GM19372 (cell line): ENCODE measurements around the gene ZNF581.

Experiments used
- ATAC-seq: cut with Tn5 transposase; IDR thresholded peaks from one replicate; pipeline ENCODE4 v1.9.1; 2021; ENCODE audit warnings: mild to moderate bottlenecking, low read depth, moderate library complexity; ENCODE audit not compliant: unreplicated experiment

The ZNF581 gene, protein sequence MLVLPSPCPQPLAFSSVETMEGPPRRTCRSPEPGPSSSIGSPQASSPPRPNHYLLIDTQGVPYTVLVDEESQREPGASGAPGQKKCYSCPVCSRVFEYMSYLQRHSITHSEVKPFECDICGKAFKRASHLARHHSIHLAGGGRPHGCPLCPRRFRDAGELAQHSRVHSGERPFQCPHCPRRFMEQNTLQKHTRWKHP

DNA sequence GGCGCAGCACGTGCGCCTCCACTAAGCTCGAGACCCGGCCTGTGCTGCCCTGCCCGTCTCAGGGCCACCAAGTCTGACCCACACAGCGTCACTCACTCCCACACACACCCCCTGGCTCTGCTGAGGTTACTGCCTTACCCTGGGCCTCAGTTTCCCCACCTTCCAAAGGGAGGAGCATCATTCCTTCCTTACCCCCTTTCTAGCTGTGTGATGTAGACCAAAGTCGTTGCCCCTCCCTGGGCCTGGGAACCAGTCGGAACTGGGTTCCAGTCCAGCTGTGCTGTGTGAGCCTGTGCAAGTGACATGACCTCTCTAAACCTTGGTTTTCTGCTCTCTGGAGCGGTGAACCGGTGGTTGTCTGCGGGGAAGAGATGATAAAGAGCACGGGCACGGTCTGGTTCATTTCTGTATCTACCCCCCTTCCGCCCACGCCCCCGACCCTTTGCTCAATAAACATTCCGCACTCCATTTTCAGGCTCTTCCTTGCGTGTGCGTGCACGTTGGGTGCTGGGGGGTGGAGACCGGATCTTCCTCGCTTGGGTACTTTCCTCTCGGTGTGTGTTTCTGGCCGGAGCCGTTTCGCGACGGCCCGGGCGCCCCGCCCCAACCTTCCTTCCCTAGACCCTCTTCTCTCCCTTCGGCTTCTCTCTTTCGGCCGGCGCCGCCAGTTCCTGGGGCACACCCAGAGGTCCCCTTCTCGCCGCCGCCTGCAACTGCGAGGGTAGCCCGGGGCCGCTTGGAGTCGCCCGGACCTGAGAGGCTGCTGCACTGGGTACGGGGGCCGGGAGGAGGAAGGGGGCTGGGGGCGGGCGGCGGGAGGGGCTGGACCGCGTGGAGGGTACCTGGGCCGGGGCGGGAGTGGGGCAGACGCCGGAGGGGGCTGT lies at the start of gene ZNF581:
Gene ZNF581 (plus strand): TSS at position 647 of the 884 bp plus-strand sequence. CDS start 923 bp downstream, outside the sequence.
- no peak for ATAC-seq

DNA sequence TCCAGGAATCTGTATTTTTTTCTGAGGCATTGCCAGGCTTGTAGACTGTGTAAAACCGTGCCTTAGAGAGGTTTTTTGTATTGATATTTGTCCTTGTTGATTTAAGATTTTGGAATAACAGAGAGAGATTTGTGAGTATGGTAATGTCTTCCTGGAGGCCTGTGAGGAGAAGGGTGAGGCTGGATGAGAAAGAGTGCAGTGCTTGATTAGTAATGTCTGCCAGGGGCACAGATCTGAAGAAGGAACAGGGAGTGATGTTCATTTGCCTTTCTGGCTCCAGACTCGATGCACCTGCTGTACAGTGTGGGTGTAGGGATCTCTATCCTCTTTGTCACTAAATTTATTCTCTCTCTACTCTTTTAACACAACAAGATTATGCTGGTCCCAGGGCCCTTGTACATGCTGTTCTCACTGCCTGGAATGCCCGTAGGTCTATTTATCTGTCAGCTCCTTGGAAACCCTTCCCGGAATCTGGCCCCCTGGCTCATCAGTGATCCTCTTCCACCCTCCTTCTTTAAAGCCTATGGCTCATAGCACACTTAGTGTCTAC lies 48.4 kb upstream of the ZNF581 start:
- ATAC-seq, result no peak

DNA sequence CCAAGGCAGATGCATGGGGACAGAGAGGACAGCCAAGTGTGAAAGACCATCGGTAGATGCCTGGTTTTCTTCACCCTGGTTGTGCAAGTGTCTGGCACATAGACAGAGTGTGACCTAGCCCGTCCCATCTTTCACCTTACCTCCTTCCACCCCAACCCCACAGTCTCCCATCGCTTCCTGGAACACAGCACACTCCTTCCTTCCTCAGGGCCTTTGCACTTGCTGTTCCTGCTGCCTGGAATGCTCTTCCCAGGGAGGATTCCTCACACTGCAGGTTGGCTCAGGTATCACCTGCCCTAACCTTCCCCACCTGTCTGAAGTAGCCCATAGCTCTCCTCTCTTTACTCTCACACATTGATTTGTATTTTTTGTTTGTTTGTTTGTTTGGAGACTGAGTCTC lies 47.1 kb upstream of the ZNF581 start:
- ATAC-seq, result no peak

DNA sequence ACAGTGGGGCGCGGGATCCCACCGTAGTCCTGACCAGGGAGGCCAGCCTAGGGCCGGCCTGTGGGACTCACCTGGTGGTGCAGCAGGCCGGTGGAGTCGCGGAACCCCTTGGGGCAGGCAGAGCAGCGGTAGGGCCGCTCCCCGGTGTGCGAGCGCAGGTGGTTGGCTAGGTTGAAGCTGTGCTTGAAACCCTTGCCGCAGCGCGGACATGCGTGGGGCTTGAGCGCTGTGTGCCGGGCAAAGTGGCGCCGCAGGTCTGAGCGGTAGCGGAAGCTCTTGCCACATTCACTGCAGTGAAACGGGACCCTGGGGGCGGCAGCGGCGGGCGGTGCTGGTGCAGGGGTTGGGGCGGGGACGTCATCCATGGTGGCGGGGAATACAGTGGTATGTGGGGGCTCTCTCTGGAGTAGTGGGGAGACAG lies 45.9 kb upstream of the ZNF581 start:
- no peak for ATAC-seq

DNA sequence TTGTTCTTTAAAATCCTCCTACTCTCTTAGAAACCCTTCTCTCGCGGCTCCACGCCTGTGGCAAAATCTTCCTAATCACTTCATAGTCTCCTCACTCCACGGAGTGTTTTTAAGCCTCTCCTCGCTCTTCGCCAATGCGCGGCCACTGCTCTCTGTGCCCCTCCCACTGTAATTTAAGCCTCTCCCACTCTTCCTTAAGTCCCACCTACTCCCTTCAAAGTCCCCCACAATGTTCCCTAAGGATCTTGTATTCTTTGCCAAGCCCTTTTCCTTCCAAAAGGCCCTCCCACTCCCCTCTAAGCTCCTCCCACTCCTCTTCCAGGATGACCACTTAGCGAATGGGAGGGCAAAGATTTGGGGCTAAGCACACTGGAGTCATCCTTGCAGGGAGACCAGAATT lies 45.4 kb upstream of the ZNF581 start:
- no peak for ATAC-seq

DNA sequence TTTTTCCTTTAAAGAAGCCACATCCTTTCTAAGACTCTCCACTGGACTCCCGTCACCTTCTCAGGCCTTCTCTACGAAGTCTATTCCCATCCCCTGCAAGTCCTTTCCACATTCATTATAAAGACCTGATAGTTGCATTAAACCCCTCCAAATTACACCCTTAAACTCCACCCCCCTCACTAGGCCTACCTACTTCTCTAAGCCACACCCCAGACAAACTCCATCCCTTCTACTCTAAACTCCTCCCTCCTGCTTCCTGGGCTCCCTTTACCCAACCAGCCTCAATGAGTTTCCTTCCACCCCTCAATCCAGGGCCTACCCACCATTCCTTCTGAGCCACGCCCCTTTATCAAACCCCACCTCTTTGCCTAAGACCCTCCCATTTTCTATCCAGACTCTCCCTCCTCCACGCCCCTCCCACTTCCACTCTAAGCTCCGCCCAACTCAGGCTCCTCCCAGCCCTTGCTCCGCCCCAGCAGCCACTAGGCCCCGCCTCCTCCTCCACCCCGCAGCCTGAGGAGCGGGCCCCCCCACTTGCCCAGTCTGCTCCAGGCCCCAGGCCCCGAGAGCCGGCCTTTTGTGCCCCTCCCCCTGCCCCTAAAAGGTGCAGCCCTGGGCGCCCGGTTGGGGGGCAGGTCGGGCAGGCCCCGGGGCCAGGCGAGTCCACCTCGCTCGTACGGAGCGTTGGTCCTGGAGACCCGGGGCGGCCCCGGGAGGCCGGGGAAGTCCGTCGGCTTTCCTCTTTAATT lies 44.6 kb upstream of the ZNF581 start:
- ATAC-seq, result peak; percentile 45

DNA sequence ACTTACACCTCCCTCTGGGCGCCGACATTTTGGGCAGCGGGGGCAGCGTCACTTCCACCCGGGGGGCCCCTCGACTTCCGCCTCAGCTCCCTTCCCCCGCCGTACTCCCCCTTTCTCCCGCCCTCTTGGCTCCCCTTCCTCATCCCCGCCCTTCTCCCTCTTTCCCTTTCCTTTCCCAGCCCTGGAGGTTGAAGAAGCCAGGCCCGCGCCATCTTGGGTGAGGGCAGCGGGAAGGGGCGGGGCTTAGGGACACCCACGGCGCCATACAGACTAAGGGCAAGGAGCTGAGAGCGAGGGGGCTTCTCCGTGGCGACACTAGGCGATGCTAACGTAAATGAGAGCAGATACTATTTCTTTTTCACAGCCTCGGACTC lies 44.0 kb upstream of the ZNF581 start, which contains the start of gene FIZ1:
Gene FIZ1 (minus strand): TSS at position 50 of the 374 bp plus-strand sequence. CDS start 1,652 bp downstream, outside the sequence.
- ATAC-seq, result peak; percentile 46

DNA sequence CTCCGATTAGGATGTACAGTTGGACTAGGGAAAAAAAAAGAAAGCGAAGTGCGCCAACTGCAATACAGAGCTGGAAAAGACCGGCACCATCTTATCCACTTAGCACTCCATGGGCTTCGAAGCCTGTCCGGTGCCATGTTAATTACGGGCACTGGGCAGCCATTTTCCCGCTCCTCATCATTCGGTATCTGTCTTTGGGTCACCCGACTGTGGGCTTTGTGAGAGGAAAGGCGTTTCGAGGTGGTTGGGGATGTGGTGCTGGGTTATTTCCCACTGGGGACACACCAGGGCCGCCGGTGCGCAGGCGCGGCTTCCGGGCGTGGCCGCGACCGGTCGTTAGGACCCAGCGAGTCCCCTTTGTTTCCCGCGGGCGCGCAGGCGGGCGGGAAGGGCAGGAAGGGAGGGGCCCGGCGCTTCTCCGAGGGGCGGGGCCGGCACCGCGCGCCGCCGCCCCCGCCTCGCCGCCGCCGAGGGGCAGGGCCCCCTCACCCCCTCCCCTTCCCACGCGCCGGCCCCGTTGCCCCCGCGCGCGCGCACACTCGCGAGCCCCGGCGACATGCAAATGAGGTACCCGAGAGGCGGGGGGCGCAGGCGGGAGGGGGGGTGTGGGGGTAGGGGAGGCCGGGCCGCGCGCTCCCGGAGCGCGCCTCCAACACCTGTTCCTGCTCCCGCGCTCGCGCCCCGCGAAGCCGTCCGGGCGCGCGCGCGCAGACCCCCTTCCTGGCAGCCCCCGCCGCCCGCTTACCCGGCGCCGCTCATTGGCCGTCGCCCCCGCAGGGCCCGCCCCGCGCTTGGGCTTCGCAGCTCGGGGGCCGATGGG lies 43.4 kb upstream of the ZNF581 start, which contains the start of gene ZNF524:
Gene ZNF524 (plus strand): TSS at position 447 of the 820 bp plus-strand sequence. CDS start 1,825 bp downstream, outside the sequence.
- peak; percentile 42 for ATAC-seq

DNA sequence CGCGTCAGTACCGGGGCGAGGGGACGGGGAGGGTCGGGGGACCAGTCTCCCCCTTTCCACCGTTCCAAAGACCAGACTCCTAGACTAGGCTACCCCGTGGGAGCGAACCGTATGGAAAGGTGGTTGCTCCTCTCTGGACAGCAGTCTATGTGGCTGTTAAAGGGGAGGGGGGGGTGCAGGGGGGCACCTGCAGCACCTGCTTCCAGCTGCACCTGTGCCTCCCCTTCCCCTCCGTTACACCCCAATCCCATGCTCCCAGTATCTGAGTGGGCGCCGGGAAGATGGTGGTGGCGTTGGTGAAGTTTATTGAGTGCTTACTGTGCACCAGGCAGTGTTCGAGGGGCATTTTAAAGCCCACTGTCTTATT lies 42.8 kb upstream of the ZNF581 start:
- ATAC-seq, result no peak

DNA sequence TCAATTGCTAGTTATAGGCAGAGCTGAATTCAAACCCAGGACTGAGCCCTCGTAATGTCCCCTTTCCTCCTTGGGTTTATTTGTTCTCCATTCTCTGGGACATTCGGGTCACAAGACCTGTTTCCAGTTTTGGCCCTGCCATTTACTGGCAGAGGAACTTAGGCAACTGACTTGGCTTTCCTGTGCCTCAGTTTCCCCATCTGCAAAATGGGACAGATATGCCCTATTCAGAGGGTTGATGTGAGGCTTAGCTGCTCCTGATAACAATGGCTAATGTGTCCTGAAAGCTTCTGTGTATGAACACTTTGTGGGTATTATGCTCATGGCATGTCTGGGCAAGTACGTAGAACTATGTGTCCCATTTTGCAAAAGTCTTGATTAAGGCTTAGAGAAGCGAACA lies 42.4 kb upstream of the ZNF581 start:
- no peak for ATAC-seq

DNA sequence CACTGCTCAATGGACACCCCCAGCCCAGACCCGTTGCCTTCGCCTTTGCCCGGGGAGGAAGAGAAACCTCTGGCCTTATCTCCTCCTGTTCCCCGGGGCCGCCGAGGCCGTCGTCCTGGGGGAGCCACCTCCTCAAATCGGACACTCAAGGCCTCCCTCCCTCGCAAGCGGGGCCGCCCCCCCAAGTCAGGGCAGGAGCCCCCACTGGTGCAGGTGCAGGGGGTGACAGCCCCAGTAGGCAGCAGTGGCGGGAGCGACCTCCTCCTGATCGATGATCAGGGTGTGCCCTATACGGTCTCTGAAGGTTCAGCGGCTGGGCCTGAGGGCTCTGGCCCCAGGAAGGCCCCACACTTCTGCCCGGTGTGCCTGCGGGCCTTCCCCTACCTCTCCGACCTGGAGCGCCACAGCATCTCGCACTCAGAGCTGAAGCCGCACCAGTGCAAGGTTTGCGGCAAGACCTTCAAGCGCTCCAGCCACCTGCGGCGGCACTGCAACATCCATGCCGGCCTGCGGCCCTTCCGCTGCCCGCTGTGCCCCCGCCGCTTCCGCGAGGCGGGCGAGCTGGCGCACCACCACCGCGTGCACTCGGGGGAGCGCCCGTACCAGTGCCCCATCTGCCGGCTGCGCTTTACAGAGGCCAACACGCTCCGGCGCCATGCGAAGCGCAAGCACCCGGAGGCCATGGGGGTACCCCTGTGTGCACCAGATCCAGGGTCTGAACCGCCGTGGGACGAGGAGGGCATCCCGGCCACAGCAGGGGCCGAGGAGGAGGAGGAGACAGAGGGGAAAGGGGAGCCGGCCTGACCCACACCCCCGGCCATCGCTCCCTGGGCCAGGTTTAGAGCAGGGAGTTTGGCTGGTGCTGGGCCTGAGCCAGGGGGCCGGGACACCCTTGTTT lies 41.1 kb upstream of the ZNF581 start:
- ATAC-seq, result no peak

DNA sequence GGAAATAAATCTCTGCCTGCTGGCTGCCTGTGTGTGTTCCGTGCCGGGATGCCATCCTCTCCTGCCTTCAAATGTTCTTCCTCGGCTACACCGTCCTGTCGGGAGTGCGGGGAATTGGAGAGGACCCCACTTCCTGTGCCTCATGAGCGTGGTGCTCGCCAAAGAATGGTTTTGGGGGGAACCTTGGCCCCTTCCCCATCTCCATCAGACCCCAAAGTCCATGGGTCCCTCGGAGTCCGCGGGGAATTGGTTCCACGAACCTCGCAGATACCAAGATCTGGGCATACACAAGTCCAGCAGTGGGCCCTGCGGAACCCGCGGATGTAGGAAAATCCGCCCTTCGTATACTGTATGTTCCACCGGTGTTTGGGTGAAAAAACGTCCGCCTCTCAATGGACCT lies 40.3 kb upstream of the ZNF581 start:
- ATAC-seq, result no peak

DNA sequence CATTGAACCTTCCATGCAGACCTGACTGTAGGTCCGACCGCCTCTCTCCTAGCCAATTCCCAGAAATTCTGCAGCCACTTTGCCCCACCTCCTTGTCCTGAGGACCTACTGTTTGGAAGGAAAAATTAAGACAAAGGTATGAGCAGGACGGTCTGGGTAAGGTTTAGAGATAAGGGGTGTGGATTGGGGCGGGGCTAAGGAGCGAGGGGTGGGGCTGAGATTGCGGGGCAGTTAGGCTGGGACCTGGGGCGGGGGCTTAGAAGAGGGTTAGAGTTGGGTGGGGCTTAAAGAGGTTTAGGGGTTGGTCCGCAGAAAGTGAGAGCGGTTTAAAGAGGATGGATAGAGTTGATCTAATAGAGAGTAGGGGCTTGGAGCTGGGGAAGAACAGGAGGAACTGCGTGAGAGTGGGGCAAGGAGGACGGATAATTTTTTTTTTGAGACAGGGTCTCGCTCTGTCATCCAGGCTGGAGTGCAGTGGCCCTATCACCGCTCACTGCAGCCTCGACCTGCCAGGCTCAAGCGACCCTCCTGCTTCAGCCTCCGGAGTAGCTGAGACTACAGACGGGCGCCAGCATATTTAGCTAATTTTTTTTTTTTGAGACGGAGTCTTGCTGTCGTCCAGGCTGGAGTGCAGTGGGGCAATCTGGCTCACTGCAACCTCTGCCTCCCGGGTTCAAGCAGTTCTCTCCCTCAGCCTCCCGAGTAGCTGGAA lies 39.7 kb upstream of the ZNF581 start:
- no peak for ATAC-seq

DNA sequence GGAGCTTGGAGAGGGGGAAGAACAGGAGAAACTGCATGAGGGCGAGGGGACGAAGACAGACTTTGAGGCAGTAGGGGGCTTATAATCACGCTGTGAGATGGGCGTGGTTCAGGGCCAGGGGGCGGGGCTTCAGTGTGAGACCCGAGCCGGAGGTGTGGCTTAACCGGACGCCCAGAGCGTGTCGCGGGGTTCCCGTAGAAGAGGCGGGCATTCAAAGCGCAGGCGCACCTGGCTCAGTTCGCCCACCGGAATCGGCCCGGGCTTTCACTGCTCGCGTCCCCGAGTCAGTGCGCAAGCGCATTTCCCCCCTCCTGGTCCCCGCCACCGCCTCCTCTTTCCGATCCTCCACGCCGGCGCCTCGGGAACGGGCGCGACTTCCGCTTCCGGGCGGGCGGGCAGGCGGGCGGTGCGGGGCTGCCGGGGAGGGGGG lies 38.2 kb upstream of the ZNF581 start:
- ATAC-seq, result peak; percentile 73

DNA sequence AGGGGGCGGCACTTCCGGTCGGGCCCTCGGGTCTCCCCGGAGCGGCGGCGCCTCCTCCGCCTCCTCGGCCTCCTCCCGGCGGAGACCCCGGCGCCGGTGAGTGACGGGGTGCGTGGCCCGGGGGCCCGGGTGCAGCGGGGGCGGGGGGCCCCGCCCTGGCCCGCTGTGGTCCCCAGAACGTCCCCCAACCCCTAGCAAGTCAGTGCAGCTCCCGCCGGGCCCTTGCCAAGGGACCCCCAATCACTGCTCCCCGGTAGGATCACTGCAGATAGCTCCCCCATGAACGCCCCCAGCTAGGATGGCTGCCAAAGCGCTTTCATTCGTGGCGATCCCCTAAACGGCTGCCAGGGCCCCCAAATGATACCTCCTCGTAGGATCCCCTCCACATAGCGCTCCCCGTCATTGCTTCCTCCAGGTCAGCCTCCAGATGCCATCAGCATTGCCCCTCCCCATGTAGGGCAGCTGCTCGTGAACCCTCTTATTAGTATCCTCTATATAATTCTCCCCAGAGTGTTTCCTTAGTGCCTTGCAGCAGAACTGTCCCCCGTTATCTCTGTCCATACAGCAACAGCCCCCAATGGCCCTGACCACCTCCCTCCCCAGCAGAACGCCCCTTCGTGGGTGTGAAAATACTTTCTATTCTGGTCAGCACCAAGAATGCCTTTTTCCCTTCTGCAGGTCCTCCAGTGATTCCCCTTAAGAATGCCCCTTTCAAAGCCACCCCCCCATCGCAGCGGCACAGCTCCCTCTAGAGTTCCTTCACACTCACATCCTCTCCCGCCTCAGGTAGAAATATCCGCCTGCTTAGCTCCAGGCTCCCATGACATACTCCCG lies 37.6 kb upstream of the ZNF581 start, which contains the start of gene ZNF865:
Gene ZNF865 (plus strand): TSS at position 11 of the 834 bp plus-strand sequence. CDS start 7,972 bp downstream, outside the sequence.
- ATAC-seq, result no peak

DNA sequence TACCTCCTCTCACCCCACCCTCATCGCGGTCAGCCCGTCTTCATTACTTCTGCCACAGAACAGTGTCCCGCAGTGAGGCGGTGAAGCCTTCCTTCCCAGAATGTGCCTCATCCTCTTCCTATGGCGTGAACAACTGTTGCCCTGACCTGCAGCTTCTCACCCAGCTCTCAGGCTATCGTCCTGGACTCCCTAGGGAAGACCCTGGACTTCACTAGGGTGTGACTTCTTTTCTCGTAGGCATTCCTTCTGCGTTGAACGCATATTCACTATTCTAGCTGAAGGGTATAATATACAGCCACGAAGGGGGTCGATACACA lies 37.0 kb upstream of the ZNF581 start:
- ATAC-seq, result no peak

DNA sequence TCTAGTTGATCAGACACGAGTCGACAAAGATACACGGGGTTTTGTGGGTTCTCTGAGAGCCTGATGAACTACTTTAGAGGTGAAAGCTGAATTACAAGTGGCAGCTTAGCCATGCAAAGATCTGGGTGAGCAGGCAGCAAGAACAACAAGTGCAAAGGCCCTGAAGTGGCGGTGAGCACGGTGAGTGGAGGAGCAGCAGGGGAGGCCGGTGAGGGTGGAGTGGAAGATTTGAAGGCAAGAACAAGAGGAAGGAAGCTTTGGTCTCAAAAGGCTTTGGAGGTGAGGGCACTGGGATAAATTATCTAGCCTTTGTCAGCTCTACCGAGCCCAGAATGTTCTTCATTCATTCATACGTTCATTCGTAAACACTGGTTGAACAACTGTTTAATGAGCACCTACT lies 36.6 kb upstream of the ZNF581 start:
- no peak for ATAC-seq
